ENCODE measurements around the gene VAT1. TPM values are rescaled to one million over a fixed set of nuclear protein-coding genes. Genes with fewer than 3 reads are reported as not detected.

VAT1 gene
- total and polyA plus RNA-seq, 9 of the 15 experiments (the other 6 are each of a cell fraction or from before 2014, with no cell fraction given): 29.4 to 153 (median 66.7) TPM

- TF ChIP-seq ZBTB12 (CRISPR knock-in tag; IDR thresholded peaks at IDR 0.05): peak; percentile 7; the same call in 1 of the 2 replicates
- TF ChIP-seq PHB (CRISPR knock-in tag; IDR thresholded peaks at IDR 0.05): no peak
- peak; percentile 78 for TF ChIP-seq GABPA (tag; conservative IDR thresholded peaks at IDR 0.05; ENCODE audit: low read depth)
- TF ChIP-seq, protein P1, sequence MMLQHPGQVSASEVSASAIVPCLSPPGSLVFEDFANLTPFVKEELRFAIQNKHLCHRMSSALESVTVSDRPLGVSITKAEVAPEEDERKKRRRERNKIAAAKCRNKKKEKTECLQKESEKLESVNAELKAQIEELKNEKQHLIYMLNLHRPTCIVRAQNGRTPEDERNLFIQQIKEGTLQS (IDR thresholded peaks at IDR 0.05): peak; percentile 59; the same call in 1 of the 2 replicates
- TF ChIP-seq, protein P1 (CRISPR knock-in tag; conservative IDR thresholded peaks at IDR 0.05): no peak
- TF ChIP-seq ZNF23 (CRISPR knock-in tag; IDR thresholded peaks at IDR 0.05): no peak
- no peak for TF ChIP-seq ZNF699 (CRISPR knock-in tag; IDR thresholded peaks at IDR 0.05; ENCODE audit: insufficient replicate concordance)
- no peak for TF ChIP-seq RBM15 (IDR thresholded peaks at IDR 0.05; ENCODE audit: insufficient read depth, low read length)
- TF ChIP-seq ZNF644 (tag; IDR thresholded peaks at IDR 0.05; ENCODE audit: low read depth): 0 out of 2 replicates have a peak, but pooled peaks have one; percentile 2
- no peak for TF ChIP-seq PHF20 (IDR thresholded peaks at IDR 0.05; ENCODE audit: partially characterized antibody)
- TF ChIP-seq OTX1 (CRISPR knock-in tag; IDR thresholded peaks at IDR 0.05): no peak
- TF ChIP-seq ZNF384 (IDR thresholded peaks at IDR 0.05; ENCODE audit: low read depth, low read length): no peak
- TF ChIP-seq ZBTB43 (CRISPR knock-in tag; IDR thresholded peaks at IDR 0.05): no peak
- peak; percentile 60; the same call in 1 of the 2 replicates for TF ChIP-seq ZC3H4 (CRISPR knock-in tag; IDR thresholded peaks at IDR 0.05; ENCODE audit: borderline replicate concordance)
- TF ChIP-seq ZNF79 (CRISPR knock-in tag; IDR thresholded peaks at IDR 0.05; ENCODE audit: low read depth): no peak
- TF ChIP-seq RBM14 (IDR thresholded peaks at IDR 0.05; ENCODE audit: borderline replicate concordance, insufficient read depth, low read depth, low read length): no peak
- TF ChIP-seq ZFP1 (CRISPR knock-in tag; IDR thresholded peaks at IDR 0.05): no peak
- peak; percentile 44; the same call in 1 of the 2 replicates for TF ChIP-seq ZNF175 (CRISPR knock-in tag; IDR thresholded peaks at IDR 0.05; ENCODE audit: low read depth)
- no peak for TF ChIP-seq MYC (IDR thresholded peaks at IDR 0.05; ENCODE audit: low read depth, low read length)
- no peak for TF ChIP-seq MYC (CRISPR knock-in tag; IDR thresholded peaks at IDR 0.05; ENCODE audit: borderline replicate concordance, low read depth)
- no peak for TF ChIP-seq GTF2A2 (tag; IDR thresholded peaks at IDR 0.05)
- no peak for TF ChIP-seq ZNF77 (CRISPR knock-in tag; IDR thresholded peaks at IDR 0.05)
- TF ChIP-seq HSF4 (CRISPR knock-in tag; IDR thresholded peaks at IDR 0.05; ENCODE audit: borderline replicate concordance): no peak
- TF ChIP-seq MAZ (CRISPR knock-in tag; conservative IDR thresholded peaks at IDR 0.05 in 1 of 2, IDR thresholded peaks at IDR 0.05 in 1 of 2): no peak
- no peak for TF ChIP-seq SMARCE1 (IDR thresholded peaks at IDR 0.05)
- TF ChIP-seq ZNF76 (CRISPR knock-in tag; IDR thresholded peaks at IDR 0.05; ENCODE audit: borderline replicate concordance): no peak
- peak; percentile 32; the same call in 1 of the 2 replicates for TF ChIP-seq CEBPG (CRISPR knock-in tag; IDR thresholded peaks at IDR 0.05)
- no peak; a peak in 1 of 4 replicates for TF ChIP-seq CEBPG (tag; conservative IDR thresholded peaks at IDR 0.05 in 1 of 2, IDR thresholded peaks at IDR 0.05 in 1 of 2)
Measured at GRCh38 chr17:43020030-43020621, 2.1 kb downstream of the VAT1 start (continued).

Measured in K562 (cell line).